Stimulated activated CD8-positive, alpha-beta memory T cell treated with anti-CD3 and anti-CD28 coated beads, Interleukin-15, amount 100 ng/mL, for 48 hours (primary cell): ENCODE measurements around the gene SUSD4.

Experiments
- DNase-seq, 2 donors: peaks; one replicate each; pipeline ENCODE4 v3.0.0-alpha.2; 2020; ENCODE audit warnings: low read depth in 2 of 2

SUSD4 gene

GRCh38 chr1:223212441-223212840, 151.5 kb downstream of the SUSD4 start:
- DNase-seq = no peak

- no peak for DNase-seq
These were observed 152.5 kb downstream of the SUSD4 start for GRCh38 chr1:223211323-223211985.

- DNase-seq = no peak
These were observed 153.2 kb downstream of the SUSD4 start for GRCh38 chr1:223210788-223211120.

DNA sequence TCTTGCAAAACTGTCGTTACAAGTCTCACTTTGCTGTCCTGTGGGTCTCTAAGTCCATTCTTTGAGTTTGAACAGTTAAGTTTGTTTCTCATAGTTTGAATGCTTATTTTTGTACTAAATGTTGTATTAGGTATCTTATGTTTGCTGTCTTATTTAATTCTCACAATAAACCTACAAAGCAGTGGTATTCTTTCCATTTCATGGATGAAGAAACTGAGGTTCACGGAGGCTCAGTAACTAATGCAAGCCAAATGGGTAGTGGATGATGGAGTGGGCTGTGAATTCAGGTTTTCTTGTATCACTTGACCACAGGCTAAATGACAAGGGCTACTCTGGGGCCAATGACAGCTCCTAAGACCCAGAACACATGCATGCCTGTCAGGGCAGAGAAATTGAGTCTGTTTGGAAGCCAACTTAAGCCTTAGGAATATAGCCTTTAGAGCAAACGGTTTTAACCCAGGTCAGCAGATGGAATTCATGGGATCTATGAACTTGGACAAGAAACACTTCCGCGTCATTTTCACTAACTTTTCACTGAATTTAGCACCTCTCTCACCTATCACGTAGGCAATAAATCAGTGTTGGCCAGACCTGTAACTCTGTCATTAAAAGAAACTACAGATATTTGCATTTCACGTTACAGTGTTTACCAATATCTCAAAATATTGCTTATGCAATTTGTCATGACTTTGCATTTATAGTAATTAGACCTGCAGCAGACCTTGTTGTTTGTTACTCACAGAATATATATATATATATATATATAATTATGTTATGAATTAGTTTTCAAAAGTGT, 153.8 kb downstream of the SUSD4 start:
- DNase-seq = no peak

DNA sequence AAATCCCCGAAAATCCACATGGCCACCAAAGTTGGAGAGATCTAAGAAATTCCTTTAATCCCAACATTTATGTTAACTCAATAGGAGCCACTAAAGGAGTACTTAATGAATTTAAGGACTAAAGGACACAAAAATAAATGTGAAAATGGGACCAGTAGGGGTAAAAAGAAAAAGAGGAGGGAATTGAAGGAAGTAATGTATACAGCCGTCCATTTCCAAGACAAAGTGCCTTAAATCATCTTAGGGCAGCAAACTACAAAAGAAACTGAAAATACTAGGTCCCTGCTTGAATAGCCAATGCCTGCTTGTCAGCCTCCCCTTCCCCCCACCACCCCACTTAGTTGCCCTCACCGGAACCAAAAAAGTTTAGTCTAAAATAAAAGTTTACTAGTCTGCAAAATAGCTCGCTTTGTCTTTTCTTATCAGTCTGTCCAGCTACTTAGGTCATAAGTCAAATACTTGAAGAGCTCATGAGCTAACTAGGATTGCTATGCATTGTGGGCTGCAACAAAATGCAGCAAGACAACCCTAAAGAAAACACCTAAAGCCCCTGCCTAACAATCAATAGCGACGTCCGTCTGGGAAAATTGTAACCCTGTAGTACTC, 154.6 kb downstream of the SUSD4 start:
- DNase-seq = no peak

DNA sequence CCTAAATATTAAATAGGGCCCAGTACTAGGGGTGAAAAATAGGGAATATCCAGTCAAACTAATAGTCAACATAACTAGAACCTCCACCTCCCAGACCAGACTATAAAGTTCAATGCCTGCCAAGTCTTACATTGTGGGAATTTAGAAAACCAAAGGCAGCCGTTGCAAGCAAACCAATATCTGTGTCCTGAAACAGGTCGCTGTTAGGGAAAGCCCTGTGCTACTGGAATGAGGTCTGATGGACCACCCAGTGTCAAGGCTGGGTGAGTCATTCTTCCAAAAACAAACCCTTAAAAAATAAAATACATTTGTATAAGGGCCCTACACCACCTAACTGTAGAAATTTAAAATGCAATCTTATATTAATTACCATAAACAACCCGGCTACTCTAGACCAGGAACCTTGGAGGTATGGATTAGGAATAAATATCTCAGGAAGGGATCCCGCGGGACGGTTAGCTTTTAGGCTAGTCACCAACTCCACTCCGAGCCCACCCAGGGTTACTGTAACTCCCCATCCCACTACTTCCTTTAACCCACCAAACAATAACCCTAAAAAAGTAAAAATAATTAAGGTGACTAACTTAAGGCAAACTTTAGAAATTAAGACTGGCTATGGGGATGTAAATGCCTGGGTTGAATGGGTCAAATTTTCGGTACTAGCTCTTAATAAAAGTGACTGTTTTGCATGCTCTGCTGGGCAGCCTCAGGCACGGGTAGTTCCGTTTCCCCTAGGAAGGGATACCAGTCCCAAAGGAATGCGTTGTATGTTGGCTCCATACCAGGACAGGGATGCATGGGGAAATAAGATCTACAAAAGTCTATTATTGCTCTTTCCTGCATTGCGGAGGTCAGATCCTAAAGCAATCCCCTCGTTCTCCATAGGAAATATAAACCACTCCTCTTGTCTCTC, 155.6 kb downstream of the SUSD4 start:
- no peak for DNase-seq

- DNase-seq = no peak
These were observed 156.5 kb downstream of the SUSD4 start for GRCh38 chr1:223207293-223208066.

GRCh38 chr1:223204424-223204823, 159.6 kb downstream of the SUSD4 start:
- no peak for DNase-seq

DNA sequence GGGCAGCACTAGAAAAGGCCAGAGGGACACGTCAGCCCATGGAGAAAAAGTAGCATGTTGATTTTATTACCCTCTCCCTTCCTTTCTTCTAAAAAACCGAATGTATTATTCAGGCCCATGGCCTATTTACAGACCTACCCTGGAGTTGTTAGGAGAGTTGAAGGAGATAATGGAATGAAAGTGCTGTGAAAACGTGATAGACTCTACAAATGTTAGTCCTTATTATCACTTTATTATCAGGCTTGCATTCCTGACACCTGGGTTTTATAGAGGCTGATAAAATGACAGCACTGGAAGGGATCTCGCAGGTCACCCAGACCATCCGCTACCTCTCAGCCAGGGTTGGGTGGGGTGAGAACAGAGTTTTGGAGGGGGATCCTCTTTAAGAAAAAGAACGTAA, 160.3 kb downstream of the SUSD4 start:
- no peak for DNase-seq

DNA sequence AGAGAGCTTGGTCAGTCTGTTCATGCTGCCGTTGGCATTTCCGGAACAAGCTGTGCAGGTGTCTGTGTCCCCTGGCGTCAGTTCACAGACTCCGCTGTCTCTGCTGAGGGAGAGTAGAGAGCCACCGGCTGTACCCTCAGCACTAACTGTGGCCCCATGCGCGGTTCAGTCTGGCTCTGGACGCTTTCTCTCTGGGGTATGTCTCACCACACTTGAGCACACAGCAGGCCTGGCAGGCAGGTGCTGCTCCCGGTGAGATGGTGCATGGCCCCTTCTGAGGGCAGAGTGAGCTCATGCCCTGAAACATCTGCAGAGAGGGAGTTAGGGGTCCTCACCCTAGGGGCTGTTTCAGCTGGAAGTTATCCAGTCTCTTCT, 161.0 kb downstream of the SUSD4 start:
- no peak for DNase-seq

DNA sequence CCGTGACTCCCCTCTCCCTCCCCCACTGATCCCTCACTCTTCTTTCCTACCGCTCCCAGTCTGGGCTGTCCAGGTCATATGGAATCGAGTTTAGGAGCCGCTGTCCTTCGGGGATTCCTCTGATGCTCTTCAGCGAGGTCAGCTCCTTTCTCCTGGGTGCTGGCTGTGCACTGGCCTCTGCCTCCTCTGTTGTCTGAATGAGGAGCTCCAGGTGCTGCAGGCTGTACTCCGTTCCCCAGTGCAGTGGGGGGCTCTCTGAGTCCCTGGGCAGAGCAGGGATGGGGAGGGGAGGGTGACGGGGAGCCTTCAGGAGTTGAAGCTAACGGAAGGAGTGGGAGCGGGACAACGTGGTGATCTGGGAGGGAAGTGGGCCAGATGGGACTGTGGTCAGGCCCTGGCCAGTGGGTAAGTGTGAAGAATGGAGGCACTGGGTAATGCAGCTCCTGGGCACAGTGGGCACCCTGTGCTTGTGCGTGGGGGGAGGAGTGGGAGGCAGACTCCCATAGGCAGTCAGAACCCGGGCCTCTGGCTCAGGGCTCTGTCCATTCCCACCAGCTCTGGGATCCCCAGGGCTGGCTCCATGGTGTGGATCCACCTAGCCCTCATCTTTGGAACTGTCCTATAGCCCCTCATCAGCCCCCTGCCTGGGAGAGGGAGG, 161.5 kb downstream of the SUSD4 start:
- DNase-seq = no peak

GRCh38 chr1:223201967-223202366, 162.0 kb downstream of the SUSD4 start:
- DNase-seq = no peak

DNA sequence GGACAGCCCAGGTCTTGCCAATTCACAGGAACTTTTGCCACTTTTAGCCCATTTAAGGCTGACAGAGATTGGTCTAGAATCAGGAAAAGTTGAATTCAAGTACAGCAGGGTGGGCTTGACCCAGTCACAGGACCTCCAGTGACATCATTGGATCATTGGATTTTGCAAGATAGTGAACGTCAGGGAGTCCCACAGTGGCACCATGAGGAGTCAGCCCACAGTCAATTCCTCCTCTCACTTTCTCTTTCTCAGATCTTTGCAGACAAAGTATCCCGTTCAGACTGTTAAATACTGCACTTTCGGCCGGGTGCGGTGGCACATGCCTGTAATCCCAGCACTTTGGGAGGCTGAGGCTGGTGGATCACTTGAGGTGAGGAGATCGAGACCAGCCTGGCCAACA, 163.1 kb downstream of the SUSD4 start:
- DNase-seq = no peak

DNA sequence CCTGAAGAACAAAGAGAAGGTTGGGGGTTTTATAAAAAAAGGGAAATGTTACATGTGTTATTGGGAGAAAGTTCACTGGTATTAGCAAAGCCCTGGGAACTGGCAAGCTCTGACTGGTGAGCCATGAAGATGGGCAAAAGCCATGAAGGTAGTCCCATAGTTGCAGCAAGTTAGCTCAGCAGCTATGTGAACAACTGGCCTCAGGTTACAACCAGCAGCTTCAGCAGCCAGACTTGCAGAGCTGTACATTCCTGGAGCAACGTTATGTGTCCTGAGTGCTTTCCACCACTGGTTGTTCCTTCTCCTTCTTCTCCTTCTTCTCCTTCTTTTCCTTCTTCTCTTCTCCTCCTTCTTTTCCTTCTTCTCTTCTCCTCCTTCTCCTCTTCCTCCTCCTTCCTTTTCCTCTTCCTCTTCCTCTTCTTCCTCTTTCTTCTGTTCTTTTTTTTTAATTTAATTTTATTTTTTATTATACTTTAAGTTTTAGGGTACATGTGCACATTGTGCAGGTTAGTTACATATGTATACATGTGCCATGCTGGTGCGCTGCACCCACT, 164.8 kb downstream of the SUSD4 start:
- no peak for DNase-seq

- DNase-seq = no peak
These were observed 165.4 kb downstream of the SUSD4 start for GRCh38 chr1:223198628-223198965.

DNA sequence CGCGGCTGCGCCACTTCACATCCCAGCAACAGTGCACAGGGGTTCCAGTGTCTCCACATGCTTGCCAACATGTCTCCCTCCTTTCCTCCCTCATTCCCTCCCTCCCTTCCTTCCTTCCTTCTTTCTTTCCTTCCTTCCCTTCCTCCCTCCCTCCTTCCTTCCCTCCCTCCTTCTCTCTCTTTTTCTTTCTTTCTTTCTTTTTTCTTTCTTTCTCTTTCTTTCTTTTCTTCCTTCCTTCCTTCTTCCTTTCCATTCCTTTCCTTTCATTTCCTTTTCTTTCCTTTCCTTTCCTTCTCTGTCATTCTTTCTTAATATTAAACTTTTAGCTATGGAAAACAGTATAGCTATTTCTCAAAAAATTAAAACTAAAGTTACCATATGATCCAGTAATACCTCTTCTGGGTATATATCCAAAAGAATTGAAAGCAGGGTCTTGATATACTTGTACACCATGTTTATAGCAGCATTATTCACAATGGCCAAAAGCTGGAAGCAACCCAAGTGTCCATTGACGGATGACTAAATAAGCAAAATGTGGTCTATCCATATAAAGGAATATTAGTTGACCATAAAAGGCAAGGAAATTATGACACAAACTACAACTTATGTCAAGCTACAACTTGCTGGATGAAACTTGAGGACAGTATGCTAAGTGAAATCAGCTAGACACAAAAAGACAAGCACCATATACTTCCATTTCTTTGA, 165.9 kb downstream of the SUSD4 start:
- no peak for DNase-seq

DNA sequence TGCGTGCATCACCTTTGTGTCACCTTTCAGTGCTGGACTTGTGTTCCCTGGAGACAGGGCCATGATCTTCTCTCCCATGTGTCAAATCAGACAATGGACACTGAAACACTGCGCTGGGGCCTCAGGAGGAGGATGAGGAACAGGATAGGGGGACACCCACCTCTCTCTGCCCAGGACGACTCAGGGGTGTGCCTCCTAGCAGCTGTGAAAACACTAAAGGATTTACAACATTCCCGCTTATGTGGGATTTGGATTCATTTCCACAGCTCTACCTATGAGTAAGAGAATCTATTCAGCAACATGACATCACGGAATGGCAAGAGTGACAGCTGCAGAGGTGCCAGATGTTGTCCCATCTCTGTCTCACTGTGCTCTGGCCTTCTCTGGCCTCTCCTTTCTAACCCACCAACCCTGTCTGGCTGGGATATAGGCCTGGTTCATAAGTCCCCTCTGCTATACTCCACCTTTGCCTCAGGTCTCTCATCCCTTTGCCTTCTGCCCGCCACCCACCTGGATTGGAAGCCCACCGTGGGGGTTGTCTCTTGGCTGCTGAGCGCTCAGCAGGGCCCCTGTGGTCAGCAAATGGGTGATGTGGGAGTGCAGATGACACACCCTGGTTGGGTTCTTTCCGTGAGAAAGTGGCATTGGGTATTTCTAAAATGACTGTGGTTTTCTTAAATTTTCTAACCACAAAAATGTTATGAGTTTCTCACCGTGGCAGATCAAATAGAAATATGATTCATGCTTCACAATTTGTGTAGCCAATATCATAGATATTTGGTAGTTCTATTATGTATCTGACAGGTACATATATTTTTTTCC, 173.9 kb downstream of the SUSD4 start:
- DNase-seq = peak; percentile 65 to 66

GRCh38 chr1:223189525-223189902, 174.5 kb downstream of the SUSD4 start:
- no peak for DNase-seq
